T-helper 17 cell (primary cell): ENCODE measurements around the gene HOXD11. TPM values are rescaled to one million over a fixed set of nuclear protein-coding genes. Genes with fewer than 3 reads are reported as not detected.
A peak's percentile ranks its signal among the peaks of the same experiment; 100 is the strongest.

Experiments
- ATAC-seq: fragments of 150-1000 bp; cut with Tn5 transposase; 2 replicates; pipeline ENCODE4 v1.10.0; 2021; ENCODE audit warnings: mild to moderate bottlenecking, moderate library complexity
- DNase-seq, 3 donors: peaks; one replicate each; pipeline versions ENCODE4 v3.0.0 to v3.0.0-alpha.2; 2020 to 2021
- H3K9me3 ChIP-seq: one replicate; pipeline ENCODE4 v1.7.0; 2013; ENCODE audit warnings: low read length, mild to moderate bottlenecking; ENCODE audit not compliant: control insufficient read depth, poor library complexity, severe bottlenecking
- H3K27ac Mint-ChIP-seq: one replicate; pipeline ENCODE4 v1.8.0; 2022; ENCODE audit warnings: mild to moderate bottlenecking, moderate library complexity, mixed read lengths
- H3K27me3 Mint-ChIP-seq: one replicate; pipeline ENCODE4 v1.8.0; 2022; ENCODE audit warnings: mixed read lengths
- H3K36me3 Mint-ChIP-seq: one replicate; pipeline ENCODE4 v1.8.0; 2022; ENCODE audit warnings: low read depth, mixed read lengths
- H3K4me1 Mint-ChIP-seq: one replicate; pipeline ENCODE4 v1.8.0; 2022; ENCODE audit warnings: mild to moderate bottlenecking, mixed read lengths
- H3K4me3 Mint-ChIP-seq: one replicate; pipeline ENCODE4 v1.8.0; 2022; ENCODE audit warnings: mild to moderate bottlenecking, moderate library complexity, mixed read lengths
- total RNA-seq, 4 donors: library from RNA in 2 of 4; stranded (reverse) in 2 of 4; gene quantifications; one replicate each; pipeline ENCODE4 v1.2.3 and lab custom pipeline; 2022 to 2026

Gene HOXD11
- total RNA-seq (not detected), total RNA-seq (lab: John Stamatoyannopoulos, UW) (0 reads per million in 2 donors)

GRCh38 chr2:176106581-176107539 is at the start of gene HOXD11:
HOXD11 (plus strand) TSS chr2:176107280; CDS start chr2:176107356, 76 bp downstream.
- DNase-seq (no peak), ATAC-seq (no peak)
- peaks cover 80% of the 10 kb centered on the region for H3K27me3 Mint-ChIP-seq
- peaks cover 6% of the 10 kb centered on the region for H3K36me3 Mint-ChIP-seq
- peak within 1 kb of the TSS; percentile 68 for H3K4me3 Mint-ChIP-seq
- peaks cover 8% of the 10 kb centered on the region for H3K9me3 ChIP-seq
- peaks cover 11% of the 10 kb centered on the region for H3K4me1 Mint-ChIP-seq
- H3K27ac Mint-ChIP-seq: peak within 1 kb of the TSS; percentile 1

DNA sequence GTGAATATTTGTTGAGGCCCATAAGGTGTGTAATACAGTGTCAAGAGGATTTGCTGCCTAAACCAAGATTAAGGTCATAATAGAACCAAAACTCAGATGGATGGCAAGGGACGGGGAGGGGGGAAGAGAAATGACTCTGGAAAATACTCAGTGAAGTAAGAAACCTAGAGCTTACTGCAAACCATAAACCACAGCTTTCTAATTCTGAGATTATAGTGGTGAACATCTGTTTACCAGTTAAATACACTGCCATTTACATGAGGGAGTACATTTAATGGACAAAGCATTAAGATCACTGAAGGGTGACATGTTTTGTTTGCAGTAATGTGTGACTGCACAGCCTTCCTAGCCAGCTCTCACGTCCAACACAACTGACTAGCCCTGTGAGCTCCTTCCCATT is 43.1 kb upstream of the HOXD11 start:
- peaks cover 79% of the 10 kb centered on the region for H3K27me3 Mint-ChIP-seq
- ATAC-seq: no peak
- no peak overlapping the region for H3K27ac Mint-ChIP-seq

GRCh38 chr2:176066645-176067588 is 40.2 kb upstream of the HOXD11 start:
- Mint-ChIP-seq H3K27ac (no peak overlapping the region), H3K4me3 (peak overlapping the region; percentile 43), H3K4me1 (no peaks in the 10 kb centered on the region), H3K36me3 (peaks cover 3% of the 10 kb centered on the region), H3K27me3 (peaks cover 87% of the 10 kb centered on the region)
- no peak for DNase-seq
- peaks cover 2% of the 10 kb centered on the region for H3K9me3 ChIP-seq
- ATAC-seq: no peak

More for the DNA sequence above, 43.1 kb upstream of the HOXD11 start:
- DNase-seq: no peak
- H3K9me3 ChIP-seq: no peaks in the 10 kb centered on the region
- no peaks in the 10 kb centered on the region for H3K36me3 Mint-ChIP-seq
- H3K4me3 Mint-ChIP-seq: no peak overlapping the region
- H3K4me1 Mint-ChIP-seq: no peaks in the 10 kb centered on the region

- ATAC-seq (no peak), DNase-seq (no peak)
- Mint-ChIP-seq H3K27ac (no peak overlapping the region), H3K27me3 (peaks cover 87% of the 10 kb centered on the region), H3K4me3 (peak overlapping the region; percentile 45), H3K36me3 (peaks cover 3% of the 10 kb centered on the region), H3K4me1 (no peaks in the 10 kb centered on the region)
- peaks cover 2% of the 10 kb centered on the region for H3K9me3 ChIP-seq
These were observed 39.3 kb upstream of the HOXD11 start for GRCh38 chr2:176067589-176068418.

- peak overlapping the region; percentile 45 for H3K4me3 Mint-ChIP-seq
- no peak for ATAC-seq
- no peaks in the 10 kb centered on the region for H3K4me1 Mint-ChIP-seq
- peaks cover 3% of the 10 kb centered on the region for H3K36me3 Mint-ChIP-seq
- peaks cover 2% of the 10 kb centered on the region for H3K9me3 ChIP-seq
- DNase-seq: no peak
- no peak overlapping the region for H3K27ac Mint-ChIP-seq
- H3K27me3 Mint-ChIP-seq: peaks cover 91% of the 10 kb centered on the region
These were observed 38.7 kb upstream of the HOXD11 start for GRCh38 chr2:176068419-176068832.

DNA sequence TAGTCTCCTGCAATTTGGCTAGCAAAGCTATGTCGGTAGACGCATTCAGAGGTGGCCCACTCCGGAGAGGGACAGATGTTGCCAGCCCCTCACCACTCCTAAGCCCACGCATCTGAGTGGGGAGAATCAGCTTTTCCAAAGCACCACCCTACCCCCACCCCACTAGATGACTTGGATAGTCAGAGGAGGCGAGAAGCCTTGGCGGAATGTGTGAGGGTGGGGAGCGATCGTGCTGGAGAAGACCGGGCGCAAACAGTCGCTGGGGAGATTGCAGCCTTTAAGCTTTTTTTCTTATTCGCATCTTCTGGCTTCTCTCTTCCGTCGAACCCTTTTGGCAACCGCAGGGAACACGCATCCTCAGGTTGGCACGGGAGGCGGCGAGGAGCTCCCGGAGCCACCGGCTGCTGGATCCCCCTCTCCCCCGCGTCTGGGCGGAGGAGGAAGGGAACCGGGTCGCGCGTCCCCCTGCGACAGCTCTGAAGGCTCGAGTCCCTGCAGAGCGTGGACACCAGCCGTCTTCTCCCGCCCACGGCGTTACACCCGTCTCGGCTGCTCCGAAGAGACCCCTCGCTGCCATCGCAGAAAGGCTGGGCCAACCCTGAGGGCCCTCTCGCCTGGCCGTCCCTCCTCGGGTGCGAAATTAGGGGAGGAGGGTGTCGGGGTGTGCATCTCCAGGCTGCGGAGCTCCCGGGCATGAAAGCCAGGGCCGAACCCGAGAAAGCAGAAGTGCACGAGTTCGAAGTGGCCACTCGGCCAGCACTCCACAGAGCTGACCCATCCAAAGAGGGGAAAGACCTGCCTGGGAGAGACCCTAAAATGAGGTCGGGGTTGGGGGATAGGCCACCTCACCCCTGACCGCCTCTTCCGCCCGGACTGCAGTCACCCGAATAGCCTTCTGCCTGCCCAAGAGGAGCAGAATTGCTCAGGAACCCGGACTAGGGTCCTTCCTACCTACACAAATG is 35.5 kb upstream of the HOXD11 start:
- no peak overlapping the region for H3K27ac Mint-ChIP-seq
- H3K4me3 Mint-ChIP-seq: no peak overlapping the region
- no peak for DNase-seq
- H3K4me1 Mint-ChIP-seq: no peaks in the 10 kb centered on the region
- ATAC-seq: no peak
- peaks cover 3% of the 10 kb centered on the region for H3K36me3 Mint-ChIP-seq
- H3K27me3 Mint-ChIP-seq: peaks cover 90% of the 10 kb centered on the region
- H3K9me3 ChIP-seq: peaks cover 2% of the 10 kb centered on the region

DNA sequence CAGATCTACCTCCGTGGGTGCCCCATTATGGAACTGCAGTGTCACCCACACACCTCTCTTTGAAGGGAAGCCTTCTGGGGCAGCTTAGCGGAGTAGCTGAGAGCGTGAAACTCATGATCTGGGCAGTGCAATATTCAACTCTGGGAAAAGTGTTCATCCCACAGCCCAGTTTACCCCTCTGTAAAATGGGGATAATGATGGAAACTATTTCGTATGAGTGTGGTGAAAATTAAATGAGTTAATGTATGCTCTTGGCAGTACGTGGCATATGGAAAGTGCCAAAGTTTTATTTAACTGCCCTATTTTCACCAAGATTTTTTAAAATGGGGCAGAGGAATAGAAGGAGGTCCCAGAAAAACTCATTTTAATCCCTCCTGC is 34.8 kb upstream of the HOXD11 start:
- no peaks in the 10 kb centered on the region for H3K4me1 Mint-ChIP-seq
- peaks cover 91% of the 10 kb centered on the region for H3K27me3 Mint-ChIP-seq
- DNase-seq (no peak), ATAC-seq (no peak)
- peaks cover 3% of the 10 kb centered on the region for H3K36me3 Mint-ChIP-seq
- no peak overlapping the region for H3K4me3 Mint-ChIP-seq
- H3K27ac Mint-ChIP-seq: no peak overlapping the region
- H3K9me3 ChIP-seq: peaks cover 2% of the 10 kb centered on the region

DNA sequence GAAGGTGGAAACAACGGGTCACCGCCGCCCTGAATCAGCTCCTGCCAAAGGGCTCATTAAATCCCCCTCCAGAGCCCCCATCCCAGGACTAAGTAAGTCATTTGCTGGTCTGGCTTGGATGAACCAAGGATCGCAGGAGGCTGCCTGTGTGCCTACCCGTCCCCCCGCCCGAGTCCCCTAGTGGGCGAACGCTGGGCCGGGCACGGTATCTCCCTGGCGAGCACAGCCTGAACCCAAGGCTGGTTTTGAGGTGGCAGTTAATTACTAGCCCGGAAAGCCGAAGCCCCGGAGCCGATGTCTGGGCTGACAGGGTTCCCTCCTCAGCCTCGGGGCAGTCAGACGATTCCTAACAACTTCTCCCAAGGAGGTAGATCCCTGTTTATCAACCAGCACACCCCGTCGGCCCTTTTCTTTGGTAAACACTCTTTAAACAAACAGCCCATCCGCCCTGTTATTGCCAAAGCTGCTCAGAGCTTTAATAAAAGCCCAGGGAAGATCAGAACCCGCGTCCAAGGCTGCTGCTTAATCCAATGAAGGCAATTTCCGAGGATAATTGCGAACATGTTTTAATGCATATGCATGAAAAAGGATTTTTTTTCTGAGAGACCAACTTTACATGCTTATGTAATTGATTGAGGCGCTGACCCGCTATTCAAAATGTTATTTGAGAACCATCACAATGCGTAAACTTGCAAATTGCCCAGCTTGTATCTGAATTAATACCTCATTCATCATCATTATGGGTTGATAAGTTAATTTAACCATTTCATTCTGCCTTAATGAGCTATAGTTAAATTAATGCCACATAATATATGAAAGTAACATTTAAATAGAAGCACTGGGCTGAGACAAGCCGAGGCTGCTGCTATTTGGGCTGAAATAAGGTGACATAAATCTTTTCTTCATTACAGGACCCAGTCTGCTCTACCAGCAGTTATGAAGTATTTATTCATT is 33.9 kb upstream of the HOXD11 start:
- Mint-ChIP-seq H3K27ac (no peak overlapping the region), H3K27me3 (peaks cover 84% of the 10 kb centered on the region), H3K4me3 (no peak overlapping the region), H3K4me1 (no peaks in the 10 kb centered on the region), H3K36me3 (peaks cover 3% of the 10 kb centered on the region)
- no peak for DNase-seq
- no peak for ATAC-seq
- H3K9me3 ChIP-seq: peaks cover 4% of the 10 kb centered on the region

GRCh38 chr2:176074919-176075425 is 32.1 kb upstream of the HOXD11 start:
- DNase-seq (no peak), ATAC-seq (no peak)
- H3K9me3 ChIP-seq: peaks cover 9% of the 10 kb centered on the region
- peak overlapping the region; percentile 60 for H3K27ac Mint-ChIP-seq
- peaks cover 4% of the 10 kb centered on the region for H3K36me3 Mint-ChIP-seq
- H3K4me1 Mint-ChIP-seq: peaks cover 2% of the 10 kb centered on the region
- H3K27me3 Mint-ChIP-seq: peaks cover 82% of the 10 kb centered on the region
- H3K4me3 Mint-ChIP-seq: peak overlapping the region; percentile 28

DNA sequence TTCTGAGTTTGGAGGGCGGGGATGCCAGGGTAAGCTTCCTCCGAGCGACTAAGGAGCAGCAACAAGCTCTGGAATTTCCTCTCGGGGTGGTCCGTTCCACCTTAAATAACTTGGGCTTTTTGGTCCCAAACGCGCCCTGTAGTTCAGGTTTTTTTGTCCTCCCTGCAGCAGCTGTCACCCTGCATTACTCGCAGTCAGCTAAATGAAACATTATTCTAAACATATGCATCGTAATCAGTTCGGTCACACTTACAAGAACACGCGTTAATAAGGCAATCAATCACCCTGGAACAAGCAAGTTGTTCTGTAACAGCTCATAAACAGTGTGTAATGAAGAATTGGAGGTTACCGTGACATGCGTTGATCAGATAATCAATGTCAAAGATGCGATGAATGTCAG is 31.6 kb upstream of the HOXD11 start:
- peak overlapping the region; percentile 60 for H3K27ac Mint-ChIP-seq
- ATAC-seq (no peak), DNase-seq (no peak)
- peaks cover 2% of the 10 kb centered on the region for H3K4me1 Mint-ChIP-seq
- peaks cover 4% of the 10 kb centered on the region for H3K36me3 Mint-ChIP-seq
- H3K9me3 ChIP-seq: peaks cover 9% of the 10 kb centered on the region
- peaks cover 77% of the 10 kb centered on the region for H3K27me3 Mint-ChIP-seq
- H3K4me3 Mint-ChIP-seq: peak overlapping the region; percentile 28

DNA sequence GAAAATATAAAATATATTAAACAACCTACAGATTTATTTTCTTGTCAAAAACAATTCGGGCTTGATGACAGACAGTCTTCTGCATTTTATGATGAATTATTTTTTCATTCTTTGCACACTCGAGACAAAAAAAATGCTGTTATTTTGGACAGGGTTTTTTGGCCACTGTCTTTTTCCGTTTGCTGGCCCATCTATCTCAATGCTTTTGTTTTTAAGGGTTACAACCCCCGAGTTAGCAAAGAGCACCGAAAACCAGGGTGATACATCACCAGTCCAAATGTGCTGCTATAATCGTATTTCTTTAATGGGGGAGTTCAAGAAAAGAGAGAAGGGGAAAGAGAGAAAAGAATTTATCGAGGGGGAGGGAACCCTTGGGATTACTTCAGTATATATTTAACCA is 31.0 kb upstream of the HOXD11 start:
- no peak overlapping the region for H3K4me3 Mint-ChIP-seq
- peak overlapping the region; percentile 60 for H3K27ac Mint-ChIP-seq
- ATAC-seq (no peak), DNase-seq (no peak)
- H3K9me3 ChIP-seq: peaks cover 9% of the 10 kb centered on the region
- peaks cover 2% of the 10 kb centered on the region for H3K4me1 Mint-ChIP-seq
- peaks cover 4% of the 10 kb centered on the region for H3K36me3 Mint-ChIP-seq
- H3K27me3 Mint-ChIP-seq: peaks cover 75% of the 10 kb centered on the region
